ENCODE data around the gene INPP5E.

The INPP5E gene

DNA sequence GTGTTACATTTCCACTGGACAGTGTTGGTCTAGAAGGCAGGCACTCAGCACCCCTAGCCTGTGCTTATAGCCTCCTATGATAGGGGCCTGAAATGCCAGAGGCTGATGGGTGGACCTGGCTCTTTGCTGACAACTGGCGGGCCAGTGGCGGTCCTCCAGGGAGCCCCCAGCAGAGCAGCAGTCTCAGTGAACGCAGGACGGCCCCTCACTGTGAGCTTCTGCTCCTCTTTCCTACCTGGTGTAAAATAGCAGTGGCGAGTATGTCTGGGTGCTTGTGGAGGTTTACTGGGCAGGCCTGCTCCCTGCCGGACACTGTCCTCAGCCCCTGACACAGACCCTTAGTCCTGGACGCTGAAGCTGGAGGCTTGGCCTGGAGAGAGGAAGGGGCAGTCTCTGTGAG lies 46.5 kb upstream of the INPP5E start:
- H3K27ac Mint-ChIP-seq = no peak overlapping the region
- H3K9me3 Mint-ChIP-seq = no peaks in the 10 kb centered on the region
- peaks cover 11% of the 10 kb centered on the region for H3K27me3 Mint-ChIP-seq (ENCODE audit: low read depth, poor library complexity)
- no peak for DNase-seq
- H3K36me3 Mint-ChIP-seq (ENCODE audit: low read depth) = no peaks in the 10 kb centered on the region
- no peak for TF ChIP-seq CTCF (IDR thresholded peaks at IDR 0.05)
- no peak overlapping the region for H3K4me3 Mint-ChIP-seq
- H3K4me1 Mint-ChIP-seq = peaks cover 33% of the 10 kb centered on the region

DNA sequence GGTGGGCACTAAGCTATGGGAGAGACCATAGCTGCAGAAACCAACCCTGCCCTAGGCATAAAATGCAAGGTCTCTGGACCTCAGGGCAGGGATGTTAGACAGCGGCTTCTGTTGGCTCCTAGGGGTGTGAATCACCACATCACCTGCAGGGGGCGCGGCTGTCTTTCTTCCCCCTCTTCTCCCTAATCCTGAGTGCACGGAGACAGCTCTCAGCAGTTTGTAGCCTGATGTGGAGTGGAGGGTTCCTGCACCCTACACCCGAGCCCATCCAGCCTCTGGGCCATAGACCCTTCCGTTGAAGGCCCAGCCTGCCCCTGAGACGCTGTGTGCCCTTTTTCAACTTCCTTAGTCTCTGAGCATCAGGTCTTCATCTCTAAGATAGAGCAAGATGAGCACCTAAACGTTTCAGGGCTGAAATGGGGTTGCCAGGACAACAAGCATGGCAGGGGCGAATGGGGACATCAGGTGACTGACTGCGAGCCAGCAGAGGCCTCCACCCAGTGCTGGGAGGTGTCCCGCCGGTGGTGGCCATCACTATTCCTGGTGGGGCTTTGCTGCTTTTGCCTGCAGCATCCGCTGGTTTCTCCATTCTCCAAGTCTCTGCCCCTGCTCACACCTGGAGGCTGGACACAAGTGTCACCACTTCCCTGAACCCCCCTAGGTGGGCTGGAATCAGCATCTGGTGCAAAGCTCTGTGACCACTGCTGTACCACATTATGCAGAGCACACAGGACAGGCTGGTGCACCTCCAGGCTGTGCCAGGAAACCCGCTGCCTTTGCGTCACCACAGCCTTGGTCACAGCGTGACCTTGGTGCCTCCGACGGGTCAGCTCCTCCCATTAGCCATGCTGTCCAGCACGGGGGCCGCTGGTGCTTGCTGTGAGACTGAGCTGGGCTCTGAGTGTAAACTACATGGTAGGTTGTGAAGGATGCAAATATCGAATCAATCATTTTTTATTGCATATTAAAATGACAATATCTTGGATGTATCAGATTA lies 45.7 kb upstream of the INPP5E start:
- Mint-ChIP-seq H3K27ac (no peak overlapping the region), H3K27me3 (ENCODE audit: low read depth, poor library complexity) (peaks cover 11% of the 10 kb centered on the region), H3K4me3 (peak overlapping the region; percentile 68), H3K9me3 (no peaks in the 10 kb centered on the region), H3K36me3 (ENCODE audit: low read depth) (peaks cover under 1% of the 10 kb centered on the region), H3K4me1 (peaks cover 40% of the 10 kb centered on the region)
- TF ChIP-seq CTCF (IDR thresholded peaks at IDR 0.05) = peak; percentile 91
- DNase-seq = peak; percentile 89

GRCh38 chr9:136484153-136485048 lies 44.8 kb upstream of the INPP5E start:
- TF ChIP-seq CTCF (IDR thresholded peaks at IDR 0.05) = no peak
- DNase-seq = peak; percentile 32
- H3K36me3 Mint-ChIP-seq (ENCODE audit: low read depth) = peaks cover 5% of the 10 kb centered on the region
- peaks cover 46% of the 10 kb centered on the region for H3K4me1 Mint-ChIP-seq
- H3K9me3 Mint-ChIP-seq = no peaks in the 10 kb centered on the region
- peak overlapping the region; percentile 68 for H3K4me3 Mint-ChIP-seq
- H3K27ac Mint-ChIP-seq = no peak overlapping the region
- H3K27me3 Mint-ChIP-seq (ENCODE audit: low read depth, poor library complexity) = peaks cover 3% of the 10 kb centered on the region

GRCh38 chr9:136483589-136484152 lies 44.0 kb upstream of the INPP5E start:
- no peak for TF ChIP-seq CTCF (IDR thresholded peaks at IDR 0.05)
- Mint-ChIP-seq H3K4me1 (peaks cover 46% of the 10 kb centered on the region), H3K36me3 (ENCODE audit: low read depth) (peaks cover 5% of the 10 kb centered on the region), H3K4me3 (peak overlapping the region; percentile 94), H3K9me3 (no peaks in the 10 kb centered on the region), H3K27ac (peak overlapping the region; percentile 100), H3K27me3 (ENCODE audit: low read depth, poor library complexity) (peaks cover 3% of the 10 kb centered on the region)
- DNase-seq = peak; percentile 99

DNA sequence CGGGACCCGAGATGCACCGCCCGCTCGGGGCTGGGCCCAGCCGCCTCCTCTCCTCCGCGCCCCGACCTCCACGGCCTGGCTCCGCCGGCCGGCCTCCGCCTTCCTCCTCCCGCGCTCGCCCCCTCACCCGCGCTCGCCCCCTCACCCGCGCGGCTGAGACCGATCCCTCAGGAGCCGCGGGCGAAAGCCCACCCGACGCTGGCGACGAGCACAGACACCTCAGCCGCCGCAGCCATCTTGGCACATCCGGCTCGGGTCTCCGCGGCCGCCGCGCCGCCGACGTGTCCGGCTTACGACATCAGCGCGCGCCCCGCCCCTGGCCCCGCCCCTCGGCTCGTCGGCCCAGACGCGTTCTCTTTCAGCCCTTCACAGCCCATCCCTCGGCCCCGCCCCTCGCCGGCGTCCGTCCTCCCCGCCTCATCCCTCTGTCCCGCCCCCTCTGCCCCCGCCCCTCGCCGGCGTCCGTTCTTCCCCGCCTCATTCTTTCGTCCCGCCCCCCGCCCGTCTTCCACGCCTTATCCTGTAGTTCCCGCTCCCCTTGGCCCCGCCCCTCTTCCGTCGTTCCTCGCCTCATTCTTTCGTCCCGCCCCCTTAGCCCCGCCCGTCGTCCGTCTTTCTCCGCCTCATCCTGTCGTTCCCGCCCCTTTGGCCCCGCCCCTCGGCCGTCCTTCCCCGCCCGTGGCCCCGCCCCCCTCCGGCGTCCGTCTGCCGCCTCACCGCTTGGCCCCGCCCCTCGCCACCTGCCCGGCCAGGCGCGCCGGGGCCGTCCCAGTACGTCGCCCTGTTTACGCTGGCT lies 43.3 kb upstream of the INPP5E start, which contains the start of gene SEC16A:
TSS of gene SEC16A (minus strand) at position 248 of the 796 bp plus-strand sequence. CDS start 5,425 bp downstream, outside the sequence.
- peak; percentile 100 for DNase-seq
- peaks cover 5% of the 10 kb centered on the region for H3K36me3 Mint-ChIP-seq (ENCODE audit: low read depth)
- peaks cover 46% of the 10 kb centered on the region for H3K4me1 Mint-ChIP-seq
- H3K4me3 Mint-ChIP-seq = peak within 1 kb of the TSS; percentile 94
- TF ChIP-seq CTCF (IDR thresholded peaks at IDR 0.05) = no peak
- H3K27me3 Mint-ChIP-seq (ENCODE audit: low read depth, poor library complexity) = peaks cover 3% of the 10 kb centered on the region
- H3K27ac Mint-ChIP-seq = peak within 1 kb of the TSS; percentile 100
- H3K9me3 Mint-ChIP-seq = no peaks in the 10 kb centered on the region

All from nephron progenitor cell (in vitro differentiated cells).